22Rv1 (cell line): ENCODE data around the gene PTPRG.

Experiments used
- ZFX ChIP-seq: fragments of 450-650 bp; IDR thresholded peaks from 2 replicates; pipeline ENCODE4 v1.6.1; 2017; ENCODE audit warnings: antibody characterized with exemption, borderline replicate concordance
- TF ChIP-seq, protein P1 (sequence below): fragments of 450-650 bp; IDR thresholded peaks from 2 replicates; pipeline ENCODE4 v1.5.1; 2017; ENCODE audit warnings: mild to moderate bottlenecking

DNA sequence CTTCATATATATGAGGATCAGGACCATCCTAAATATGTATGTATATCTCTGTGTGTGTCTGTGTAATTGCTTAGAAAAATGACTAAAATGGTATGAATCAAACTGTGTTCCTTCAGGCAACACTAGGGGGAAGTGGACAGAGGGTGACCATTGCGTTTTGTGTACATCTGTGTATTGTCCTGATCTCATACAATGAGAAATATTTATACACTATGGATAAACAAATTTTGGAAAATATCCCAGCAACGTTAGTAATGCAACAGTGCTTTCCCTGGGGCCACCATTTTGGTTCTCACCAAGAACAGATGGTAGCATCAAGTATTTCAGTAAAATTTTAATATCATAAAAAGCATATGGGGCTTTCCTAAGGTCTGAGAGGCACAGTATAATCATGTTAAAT, 130.1 kb downstream of the PTPRG start:
- TF ChIP-seq, protein P1, sequence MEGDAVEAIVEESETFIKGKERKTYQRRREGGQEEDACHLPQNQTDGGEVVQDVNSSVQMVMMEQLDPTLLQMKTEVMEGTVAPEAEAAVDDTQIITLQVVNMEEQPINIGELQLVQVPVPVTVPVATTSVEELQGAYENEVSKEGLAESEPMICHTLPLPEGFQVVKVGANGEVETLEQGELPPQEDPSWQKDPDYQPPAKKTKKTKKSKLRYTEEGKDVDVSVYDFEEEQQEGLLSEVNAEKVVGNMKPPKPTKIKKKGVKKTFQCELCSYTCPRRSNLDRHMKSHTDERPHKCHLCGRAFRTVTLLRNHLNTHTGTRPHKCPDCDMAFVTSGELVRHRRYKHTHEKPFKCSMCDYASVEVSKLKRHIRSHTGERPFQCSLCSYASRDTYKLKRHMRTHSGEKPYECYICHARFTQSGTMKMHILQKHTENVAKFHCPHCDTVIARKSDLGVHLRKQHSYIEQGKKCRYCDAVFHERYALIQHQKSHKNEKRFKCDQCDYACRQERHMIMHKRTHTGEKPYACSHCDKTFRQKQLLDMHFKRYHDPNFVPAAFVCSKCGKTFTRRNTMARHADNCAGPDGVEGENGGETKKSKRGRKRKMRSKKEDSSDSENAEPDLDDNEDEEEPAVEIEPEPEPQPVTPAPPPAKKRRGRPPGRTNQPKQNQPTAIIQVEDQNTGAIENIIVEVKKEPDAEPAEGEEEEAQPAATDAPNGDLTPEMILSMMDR, result no peak
- no peak for TF ChIP-seq ZFX
